ENCODE results near the gene SMOC2. TPM values are rescaled to one million over a fixed set of nuclear protein-coding genes. Genes with fewer than 3 reads are reported as not detected.

The SMOC2 gene
- polyA plus RNA-seq, 3 donors: not detected

DNA sequence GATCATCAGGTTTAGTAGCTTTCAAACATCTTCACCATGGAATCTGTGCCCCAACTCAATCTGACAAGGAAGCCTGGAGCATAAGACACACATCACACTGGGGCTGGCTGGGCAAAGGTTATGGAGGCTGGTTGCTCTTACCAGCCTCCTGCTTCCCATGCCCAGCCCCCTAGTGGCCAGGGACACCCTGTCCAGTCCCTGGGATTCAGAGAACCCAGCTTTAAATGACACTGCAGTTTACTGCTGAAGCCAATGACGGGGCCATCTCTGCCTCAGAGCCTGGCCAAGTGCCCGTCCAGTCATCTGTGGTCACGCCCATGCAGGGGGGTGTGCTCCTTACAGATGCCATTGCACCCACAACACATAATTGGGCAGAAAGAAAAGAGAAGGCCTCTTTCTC is 272.9 kb downstream of the SMOC2 start:
- Mint-ChIP-seq H3K27me3 (ENCODE audit: low read depth in 3 of 3) (no peaks in the 10 kb centered on the region), H3K4me1 (no peaks in the 10 kb centered on the region), H3K27ac (no peak overlapping the region), H3K9me3 (peaks cover 3 to 10% (median 6%) of the 10 kb centered on the region in 7 donors), H3K4me3 (no peak overlapping the region), H3K36me3 (no peaks in the 10 kb centered on the region)
- intact Hi-C loops (cut with micrococcal nuclease): no loop called here
- Histone ChIP-seq H4K20me1 (ENCODE audit: insufficient read depth, low read length) (no peaks in the 10 kb centered on the region), H3K4me3 (replicated peaks in 1 of 3; ENCODE audit: low read depth in 2 of 3, low read length in 3 of 3) (no peak overlapping the region), H3K27ac (ENCODE audit: low read depth in 1 of 2, low read length in 2 of 2) (no peak overlapping the region), H3K36me3 (replicated peaks in 1 of 2; ENCODE audit: control insufficient read depth in 1 of 2, insufficient read depth in 2 of 2, low read length in 2 of 2) (no peaks in the 10 kb centered on the region), H3K4me1 (ENCODE audit: control insufficient read depth in 1 of 2, insufficient read depth in 2 of 2, low read length in 2 of 2) (no peaks in the 10 kb centered on the region), H3K27me3 (ENCODE audit: control insufficient read depth in 2 of 2, insufficient read depth in 2 of 2, low read length in 2 of 2) (no peaks in the 10 kb centered on the region), H2AFZ (ENCODE audit: insufficient read depth, low read depth, low read length, poor library complexity, severe bottlenecking) (no peak overlapping the region), H3K4me2 (replicated peaks; ENCODE audit: extremely low read depth, low read length, poor library complexity, severe bottlenecking) (no peak overlapping the region), H3K9me3 (replicated peaks in 1 of 2; ENCODE audit: control insufficient read depth in 1 of 2, insufficient read depth in 1 of 2, low read length in 2 of 2) (peaks cover 0 to 13% of the 10 kb centered on the region in 2 donors), H3K79me2 (ENCODE audit: insufficient read depth, low read length) (no peaks in the 10 kb centered on the region), H3K9ac (ENCODE audit: insufficient read depth, low read length, poor library complexity, severe bottlenecking) (no peak overlapping the region)
- WGBS (ENCODE audit: insufficient coverage): 85% methylated on average over 2 of the region's 3 CpGs
- no peak for DNase-seq
- TF ChIP-seq, protein P1, sequence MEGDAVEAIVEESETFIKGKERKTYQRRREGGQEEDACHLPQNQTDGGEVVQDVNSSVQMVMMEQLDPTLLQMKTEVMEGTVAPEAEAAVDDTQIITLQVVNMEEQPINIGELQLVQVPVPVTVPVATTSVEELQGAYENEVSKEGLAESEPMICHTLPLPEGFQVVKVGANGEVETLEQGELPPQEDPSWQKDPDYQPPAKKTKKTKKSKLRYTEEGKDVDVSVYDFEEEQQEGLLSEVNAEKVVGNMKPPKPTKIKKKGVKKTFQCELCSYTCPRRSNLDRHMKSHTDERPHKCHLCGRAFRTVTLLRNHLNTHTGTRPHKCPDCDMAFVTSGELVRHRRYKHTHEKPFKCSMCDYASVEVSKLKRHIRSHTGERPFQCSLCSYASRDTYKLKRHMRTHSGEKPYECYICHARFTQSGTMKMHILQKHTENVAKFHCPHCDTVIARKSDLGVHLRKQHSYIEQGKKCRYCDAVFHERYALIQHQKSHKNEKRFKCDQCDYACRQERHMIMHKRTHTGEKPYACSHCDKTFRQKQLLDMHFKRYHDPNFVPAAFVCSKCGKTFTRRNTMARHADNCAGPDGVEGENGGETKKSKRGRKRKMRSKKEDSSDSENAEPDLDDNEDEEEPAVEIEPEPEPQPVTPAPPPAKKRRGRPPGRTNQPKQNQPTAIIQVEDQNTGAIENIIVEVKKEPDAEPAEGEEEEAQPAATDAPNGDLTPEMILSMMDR (IDR thresholded peaks at IDR 0.05): no peak

DNA sequence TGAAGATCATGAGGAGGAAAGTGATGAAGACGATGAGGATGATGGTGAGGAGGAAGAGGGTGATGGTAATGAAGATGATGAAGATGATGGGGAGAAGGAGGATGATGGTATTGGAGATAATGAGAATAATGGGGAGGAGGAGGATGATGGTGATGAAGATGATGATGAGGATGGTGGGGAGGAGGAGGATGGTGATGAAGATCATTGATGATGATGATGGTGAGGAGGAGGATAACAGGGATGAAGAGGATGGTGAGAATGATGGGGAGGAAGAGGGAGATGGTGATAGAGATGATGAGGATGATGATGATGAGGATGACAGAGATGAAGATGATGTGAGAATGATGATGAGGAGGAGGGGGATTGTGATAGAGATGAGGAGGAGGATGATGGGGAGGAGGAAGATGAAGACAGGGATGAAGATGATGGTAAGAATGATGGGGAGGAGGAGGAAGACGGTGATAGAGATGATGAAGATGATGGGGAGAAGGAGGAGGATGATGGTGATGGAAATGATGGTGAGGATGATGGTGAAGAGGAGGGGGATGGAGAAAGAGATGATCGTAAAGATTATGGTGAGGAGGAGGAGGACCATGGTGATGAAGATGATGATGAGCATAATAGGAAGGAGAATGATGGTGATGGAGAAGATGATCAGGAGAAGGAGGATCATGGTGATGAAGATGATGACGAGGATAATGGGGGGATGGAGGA is 273.7 kb downstream of the SMOC2 start:
- Mint-ChIP-seq H3K4me3 (no peak overlapping the region), H3K27me3 (ENCODE audit: low read depth in 3 of 3) (no peaks in the 10 kb centered on the region), H3K9me3 (peaks cover 3 to 10% (median 6%) of the 10 kb centered on the region in 7 donors), H3K27ac (no peak overlapping the region), H3K4me1 (no peaks in the 10 kb centered on the region), H3K36me3 (no peaks in the 10 kb centered on the region)
- Histone ChIP-seq H3K27ac (ENCODE audit: low read depth in 1 of 2, low read length in 2 of 2) (no peak overlapping the region), H3K27me3 (ENCODE audit: control insufficient read depth in 2 of 2, insufficient read depth in 2 of 2, low read length in 2 of 2) (no peaks in the 10 kb centered on the region), H4K20me1 (ENCODE audit: insufficient read depth, low read length) (no peaks in the 10 kb centered on the region), H3K4me3 (replicated peaks in 1 of 3; ENCODE audit: low read depth in 2 of 3, low read length in 3 of 3) (no peak overlapping the region), H3K4me1 (ENCODE audit: control insufficient read depth in 1 of 2, insufficient read depth in 2 of 2, low read length in 2 of 2) (no peaks in the 10 kb centered on the region), H3K79me2 (ENCODE audit: insufficient read depth, low read length) (no peaks in the 10 kb centered on the region), H3K9me3 (replicated peaks in 1 of 2; ENCODE audit: control insufficient read depth in 1 of 2, insufficient read depth in 1 of 2, low read length in 2 of 2) (peaks cover 0 to 17% of the 10 kb centered on the region in 2 donors), H3K36me3 (replicated peaks in 1 of 2; ENCODE audit: control insufficient read depth in 1 of 2, insufficient read depth in 2 of 2, low read length in 2 of 2) (no peaks in the 10 kb centered on the region), H3K9ac (ENCODE audit: insufficient read depth, low read length, poor library complexity, severe bottlenecking) (no peak overlapping the region), H3K4me2 (replicated peaks; ENCODE audit: extremely low read depth, low read length, poor library complexity, severe bottlenecking) (no peak overlapping the region), H2AFZ (ENCODE audit: insufficient read depth, low read depth, low read length, poor library complexity, severe bottlenecking) (no peak overlapping the region)
- 86% methylated on average over 4 of the region's 4 CpGs for WGBS (ENCODE audit: insufficient coverage)
- TF ChIP-seq, protein P1 (IDR thresholded peaks at IDR 0.05): no peak
- intact Hi-C loops (cut with micrococcal nuclease): no loop called here
- DNase-seq: no peak

All from CD14-positive monocyte (primary cell).